H1 (cell line): Measurements from ENCODE around the gene SCYL1. TPM values are rescaled to one million over a fixed set of nuclear protein-coding genes. Genes with fewer than 3 reads are reported as not detected.

Experiments
- CTCF ChIA-PET: fragments of 300-600 bp; sonication (Branson Sonifier 250); formaldehyde crosslinking; loops from one replicate; lab custom pipeline; 2021; ENCODE audit not compliant: partially characterized antibody; lab: Charles Lee
- POLR2A ChIA-PET: fragments of 300-600 bp; sonication (Branson Sonifier 250); formaldehyde crosslinking; loops from one replicate; lab custom pipeline; 2021; ENCODE audit warnings: inconsistent platforms; ENCODE audit not compliant: partially characterized antibody; lab: Charles Lee
- DNase-seq, 2 experiments: peaks; one replicate each; pipeline versions ENCODE4 v3.0.0 to v3.0.0-alpha.2; 2010 to 2022; ENCODE audit warnings: low spot score in 2 of 2, low read depth in 1 of 2, mixed read lengths in 1 of 2
- FAIRE-seq: peaks from 2 replicates; lab custom pipeline; 2011; peaks lifted over from hg19 to GRCh38; lab: Jason Lieb, UNC
- H2AFZ ChIP-seq: 2 replicates; pipeline ENCODE4 v1.8.1; 2012; ENCODE audit warnings: low read length, inconsistent platforms
- H2AK5ac ChIP-seq: 2 replicates; pipeline ENCODE4 v1.6.1; 2013; ENCODE audit warnings: low read depth, low read length
- H2BK120ac ChIP-seq: replicated peaks from 2 replicates; pipeline ENCODE3; 2013; ENCODE audit warnings: low read depth, low read length, inconsistent platforms
- H2BK12ac ChIP-seq: 2 replicates; pipeline ENCODE4 v1.6.1; 2013; ENCODE audit warnings: low read depth, low read length
- H2BK15ac ChIP-seq: 2 replicates; pipeline ENCODE4 v1.6.1; 2013; ENCODE audit warnings: low read length
- H2BK20ac ChIP-seq: 2 replicates; pipeline ENCODE4 v1.6.1; 2013; ENCODE audit warnings: low read length
- H2BK5ac ChIP-seq: 2 replicates; pipeline ENCODE4 v1.6.1; 2013; ENCODE audit warnings: low read depth, low read length
- H3K14ac ChIP-seq: 2 replicates; pipeline ENCODE4 v1.6.1; 2013; ENCODE audit warnings: inconsistent platforms; ENCODE audit not compliant: insufficient read length
- H3K18ac ChIP-seq: 2 replicates; pipeline ENCODE4 v1.6.1; 2013; ENCODE audit warnings: low read length; ENCODE audit errors: extremely low read depth
- H3K23ac ChIP-seq: 2 replicates; pipeline ENCODE4 v1.6.1; 2013; ENCODE audit warnings: inconsistent platforms; ENCODE audit not compliant: insufficient read length
- H3K23me2 ChIP-seq: 2 replicates; pipeline ENCODE4 v1.6.1; 2013; ENCODE audit warnings: low read depth, low read length
- H3K27ac ChIP-seq: 2 replicates; pipeline ENCODE4 v1.6.1; 2011; ENCODE audit warnings: low read depth, low read length, inconsistent platforms
- H3K27me3 ChIP-seq, 4 experiments: replicated peaks in 1 of 4; 1 replicate in 1 of 4; 2 replicates in 3 of 4; pipeline versions ENCODE4 v1.6.1 to v1.8.1; 2011 to 2013; ENCODE audit warnings: low read length in 3 of 4, mild to moderate bottlenecking in 3 of 4, inconsistent platforms in 2 of 4, mixed read lengths in 2 of 4, moderate library complexity in 1 of 4; ENCODE audit not compliant: control insufficient read depth in 3 of 4, insufficient read depth in 3 of 4; ENCODE audit errors: extremely low read depth in 1 of 4
- H3K36me3 ChIP-seq, 4 experiments: 2 replicates each; pipeline versions ENCODE4 v1.6.1 to v1.8.1; 2011 to 2013; ENCODE audit warnings: mild to moderate bottlenecking in 4 of 4, low read length in 3 of 4, moderate library complexity in 2 of 4, control low read depth in 1 of 4, inconsistent platforms in 1 of 4; ENCODE audit not compliant: insufficient read depth in 4 of 4, control insufficient read depth in 2 of 4
- H3K4ac ChIP-seq: replicated peaks from 2 replicates; pipeline ENCODE3; 2013; ENCODE audit warnings: low read length, low read depth, mixed read lengths, inconsistent platforms; ENCODE audit not compliant: insufficient read length
- H3K4me1 ChIP-seq, 4 experiments: replicated peaks in 1 of 4; 1 replicate in 1 of 4; 2 replicates in 3 of 4; pipeline versions ENCODE4 v1.6.1 to v1.8.1; 2011 to 2013; ENCODE audit warnings: low read length in 3 of 4, inconsistent platforms in 2 of 4, mixed read lengths in 1 of 4; ENCODE audit not compliant: insufficient read depth in 4 of 4, control insufficient read depth in 3 of 4
- H3K4me2 ChIP-seq, 2 experiments: 2 replicates each; pipeline versions ENCODE4 v1.6.1 to v1.8.1; 2011 to 2013; ENCODE audit warnings: low read depth in 2 of 2, low read length in 2 of 2, control low read depth in 1 of 2, inconsistent platforms in 1 of 2, mild to moderate bottlenecking in 1 of 2; ENCODE audit not compliant: insufficient read depth in 1 of 2
- H3K4me3 ChIP-seq, 4 experiments: fragments of 200-600, 300-600 bp in 1 of 4; sonication (generic), shearing (Covaris generic), sonication (Bioruptor Twin) in 1 of 4; 2 replicates each; pipeline versions ENCODE4 v1.5.1 to v1.8.1; 2011 to 2016; ENCODE audit warnings: low read length in 4 of 4, low read depth in 3 of 4, control low read depth in 2 of 4, inconsistent platforms in 2 of 4, mild to moderate bottlenecking in 2 of 4, mixed read lengths in 1 of 4, moderate library complexity in 1 of 4; ENCODE audit not compliant: insufficient read depth in 2 of 4; ENCODE audit errors: extremely low read depth in 1 of 4
- H3K56ac ChIP-seq: replicated peaks from 2 replicates; pipeline ENCODE3; 2013; ENCODE audit warnings: low read depth, mild to moderate bottlenecking, mixed read lengths, low read length, inconsistent platforms; ENCODE audit not compliant: insufficient read length
- H3K79me1 ChIP-seq: 2 replicates; pipeline ENCODE4 v1.6.1; 2013; ENCODE audit warnings: low read depth, low read length, control low read depth
- H3K79me2 ChIP-seq, 2 experiments: 2 replicates each; pipeline versions ENCODE4 v1.6.1 to v1.8.1; 2012 to 2013; ENCODE audit warnings: low read length in 2 of 2, mild to moderate bottlenecking in 2 of 2, inconsistent platforms in 1 of 2; ENCODE audit not compliant: insufficient read depth in 2 of 2, control insufficient read depth in 1 of 2
- H3K9ac ChIP-seq, 4 experiments: replicated peaks in 1 of 4; 1 replicate in 1 of 4; 2 replicates in 3 of 4; pipeline versions ENCODE4 v1.6.1 to v1.8.1; 2011 to 2013; ENCODE audit warnings: low read depth in 3 of 4, low read length in 3 of 4, control low read depth in 2 of 4, mild to moderate bottlenecking in 2 of 4, moderate library complexity in 2 of 4, inconsistent platforms in 1 of 4; ENCODE audit errors: extremely low read depth in 1 of 4
- H3K9me3 ChIP-seq, 2 experiments: 2 replicates each; pipeline versions ENCODE4 v1.6.1 to v1.8.1; 2012 to 2013; ENCODE audit warnings: mild to moderate bottlenecking in 2 of 2, moderate library complexity in 2 of 2, control low read depth in 1 of 2, inconsistent platforms in 1 of 2, low read depth in 1 of 2, low read length in 1 of 2, mixed read lengths in 1 of 2; ENCODE audit not compliant: insufficient read depth in 2 of 2
- H4K20me1 ChIP-seq, 2 experiments: replicated peaks in 1 of 2; 2 replicates each; pipeline versions ENCODE3 to v1.8.1; 2011 to 2013; ENCODE audit warnings: inconsistent platforms in 2 of 2, low read length in 2 of 2, mild to moderate bottlenecking in 1 of 2; ENCODE audit not compliant: insufficient read depth in 2 of 2, control insufficient read depth in 1 of 2
- H4K5ac ChIP-seq: 2 replicates; pipeline ENCODE4 v1.6.1; 2013; ENCODE audit warnings: low read length, low read depth, mixed read lengths, inconsistent platforms; ENCODE audit not compliant: insufficient read length
- H4K8ac ChIP-seq: 2 replicates; pipeline ENCODE4 v1.8.0; 2013; ENCODE audit warnings: mild to moderate bottlenecking, moderate library complexity, low read length, inconsistent platforms; ENCODE audit not compliant: insufficient read depth; ENCODE audit errors: extremely low read depth
- H4K91ac ChIP-seq: replicated peaks from 2 replicates; pipeline ENCODE3; 2013; ENCODE audit warnings: low read length, mixed read lengths, inconsistent platforms; ENCODE audit not compliant: insufficient read length
- CREB1 ChIP-seq: IDR thresholded peaks from 2 replicates; pipeline ENCODE4 v1.6.1; 2012; ENCODE audit warnings: inconsistent platforms
- WGBS, 2 experiments: shearing (Covaris generic) in 1 of 2; methylation state at CpG; one replicate each; pipeline versions ENCODE4 v1.1.6 to v1.1.7; 2013 to 2015; ENCODE audit warnings: low lambda C conversion rate in 2 of 2, mixed read lengths in 2 of 2, inconsistent platforms in 1 of 2, low coverage in 1 of 2, missing lambda C conversion rate in 1 of 2; ENCODE audit not compliant: insufficient replicate concordance in 2 of 2, insufficient coverage in 1 of 2, insufficient read length in 1 of 2; ENCODE audit errors: extremely low coverage in 1 of 2, missing lambda C conversion rate in 1 of 2; 5-methylcytosine and 5-hydroxymethylcytosine counted together
- polyA plus RNA-seq, 7 experiments: library from polyadenylated mRNA; depleted of rRNA in 3 of 7; stranded (reverse) in 5 of 7; unstranded in 2 of 7; fragments of >200 nt in 5 of 7; fragments of 200-250 nt in 2 of 7; gene quantifications; 1 replicate in 5 of 7; 2 replicates in 1 of 7; 4 replicates in 1 of 7; pipeline versions ENCODE4 v1.2.1 to v1.2.3, GENCODE V29; 2011 to 2013; ENCODE audit warnings: missing spikeins in 2 of 7, mixed read lengths in 2 of 7
- total RNA-seq: library from RNA; stranded (reverse); fragmentation: NEBNext Ultra II Directional; extraction: Animal tissue kit (Norgen Biotek cat#: 25700); gene quantifications from 2 replicates; pipeline ENCODE4 v1.2.1, GENCODE V29; 2021

SCYL1 gene
- total and polyA plus RNA-seq, 2 of the 8 experiments (the other 6 are each of a cell fraction or from before 2014, with no cell fraction given) = 59.8 to 77.7 TPM

- Histone ChIP-seq H3K4me3 (no peak overlapping the region), H3K27ac (no peak overlapping the region), H3K23me2 (peaks cover 3% of the 10 kb centered on the region), H4K8ac (no peak overlapping the region), H2AK5ac (no peak overlapping the region), H3K14ac (no peak overlapping the region), H3K79me2 (no peaks in the 10 kb centered on the region), H4K20me1 (no peaks in the 10 kb centered on the region), H3K4me1 (peaks cover 13 to 31% (median 24%) of the 10 kb centered on the region in 4 experiments)
- TF ChIP-seq CREB1 = no peak
- TF ChIP-seq, all 59 proteins: peak for 0
- no peaks in the 10 kb centered on the region for H3K9me3 ChIP-seq
- no peak overlapping the region for H2BK5ac ChIP-seq
- H2BK120ac ChIP-seq = no peak overlapping the region
- H3K79me1 ChIP-seq = no peaks in the 10 kb centered on the region
- POLR2A ChIA-PET = interaction anchor here (0.6 to 29.8 kb wide), 5 partner anchors 11 to 148 kb away, joined by 3 to 1569 read pairs (median 1447); partner anchors contain the start of gene MALAT1
- H3K9ac ChIP-seq = no peak overlapping the region
- no peak overlapping the region for H4K5ac ChIP-seq
- no peak overlapping the region for H3K4ac ChIP-seq
- H3K27me3 ChIP-seq = no peaks in the 10 kb centered on the region
- CTCF ChIA-PET = interaction anchor here (0.7 to 26.0 kb wide), 3 partner anchors 11 to 39 kb away, joined by 4 to 809 read pairs (median 7); partner anchors contain the start of gene MALAT1
- H2BK12ac ChIP-seq = peak overlapping the region; percentile 75; the same call in 1 of the 2 replicates
- 0 out of 2 replicates have a peak overlapping the region, but pooled peaks have one; percentile 48 for H2BK20ac ChIP-seq
- no peak overlapping the region for H2BK15ac ChIP-seq
- no peaks in the 10 kb centered on the region for H3K36me3 ChIP-seq
- H4K91ac ChIP-seq = no peak overlapping the region
- H3K23ac ChIP-seq = no peak overlapping the region
- no peak overlapping the region for H3K4me2 ChIP-seq
- H3K18ac ChIP-seq = no peak overlapping the region
- FAIRE-seq (no peak), DNase-seq (no peak)
- 93% methylated on average over 2 of the region's 2 CpGs; no CpG with 5 or more reads in 1 of the 2 experiments for WGBS, 2 experiments
- no peak overlapping the region for H2AFZ ChIP-seq
- H3K56ac ChIP-seq = no peak overlapping the region
These were observed 42.5 kb upstream of the SCYL1 start for GRCh38 chr11:65482306-65482850.
